DMS 273 (cell line): Measurements from ENCODE around the gene SGO1.

Experiments
- DNase-seq: peaks from one replicate; lab custom pipeline; 2025; ENCODE audit not compliant: unreplicated experiment; lab: John Stamatoyannopoulos, UW

Gene SGO1

GRCh38 chr3:20160230-20160629 lies 25.8 kb downstream of the SGO1 start:
- DNase-seq, result no peak

- no peak for DNase-seq
These were observed 31.1 kb downstream of the SGO1 start for GRCh38 chr3:20154928-20155327.

DNA sequence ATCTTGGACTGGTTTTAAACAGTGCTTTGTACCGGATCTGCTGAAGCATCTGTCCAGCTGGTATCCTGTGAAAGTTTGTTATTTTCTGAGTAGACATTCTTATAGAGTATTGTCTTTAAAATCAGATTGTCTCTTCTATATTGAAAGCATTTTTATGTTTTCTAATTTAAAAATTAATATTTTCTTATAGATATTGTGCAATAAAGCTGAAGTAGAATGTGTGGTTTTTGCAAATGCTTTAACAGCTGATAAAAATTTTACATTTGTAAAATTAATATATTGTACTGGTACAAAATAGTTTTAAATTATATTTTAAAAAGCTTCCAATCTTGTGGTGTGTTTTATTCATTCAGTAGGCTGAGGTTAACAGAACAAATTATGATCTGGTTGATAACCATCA lies 31.9 kb downstream of the SGO1 start:
- DNase-seq, result no peak

GRCh38 chr3:20148466-20148865 lies 37.5 kb downstream of the SGO1 start:
- no peak for DNase-seq

- peak; percentile 14 for DNase-seq
These were observed 38.6 kb downstream of the SGO1 start for GRCh38 chr3:20147361-20147760.

DNA sequence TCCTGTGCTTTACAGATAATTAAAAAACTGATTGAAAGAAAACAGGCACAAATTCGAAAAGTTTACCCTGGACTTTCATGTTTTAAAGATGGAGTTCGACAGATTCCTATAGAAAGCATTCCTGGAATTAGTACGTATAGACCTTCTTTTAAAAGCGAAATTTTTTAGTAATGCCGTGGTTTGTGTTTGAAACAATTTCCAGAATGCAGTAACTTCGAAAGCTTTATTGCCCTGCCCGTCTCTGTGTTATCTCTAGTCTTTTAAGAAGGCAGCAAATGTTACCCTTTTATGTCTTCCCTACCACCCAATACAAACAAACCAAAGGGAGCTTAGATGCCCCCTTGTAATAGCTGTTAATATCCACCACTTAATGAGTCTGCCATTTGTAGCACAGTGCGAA lies 39.7 kb downstream of the SGO1 start:
- no peak for DNase-seq

GRCh38 chr3:20145874-20146273 lies 40.1 kb downstream of the SGO1 start:
- no peak for DNase-seq

DNA sequence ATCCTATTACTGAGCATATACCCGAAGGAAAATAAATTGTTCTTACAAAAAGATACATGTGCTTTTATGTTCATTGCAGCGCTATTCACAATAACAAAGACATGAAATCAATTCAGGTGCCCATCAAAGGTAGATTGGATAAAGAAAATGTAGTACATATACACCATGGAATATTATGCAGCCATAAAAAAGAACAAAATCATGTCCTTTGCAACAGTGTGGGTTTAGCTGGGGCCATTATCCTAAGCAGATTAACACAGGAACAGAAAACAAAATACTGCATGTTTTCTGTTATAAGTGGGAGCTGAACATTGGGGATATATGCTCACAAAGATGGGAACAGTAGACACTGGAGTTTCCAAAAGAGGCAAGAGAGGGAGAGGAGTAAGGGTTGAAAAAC lies 42.5 kb downstream of the SGO1 start:
- DNase-seq, result no peak

- DNase-seq, result no peak
These were observed 43.5 kb downstream of the SGO1 start for GRCh38 chr3:20142517-20142916.

GRCh38 chr3:20141851-20142250 lies 44.2 kb downstream of the SGO1 start:
- no peak for DNase-seq

DNA sequence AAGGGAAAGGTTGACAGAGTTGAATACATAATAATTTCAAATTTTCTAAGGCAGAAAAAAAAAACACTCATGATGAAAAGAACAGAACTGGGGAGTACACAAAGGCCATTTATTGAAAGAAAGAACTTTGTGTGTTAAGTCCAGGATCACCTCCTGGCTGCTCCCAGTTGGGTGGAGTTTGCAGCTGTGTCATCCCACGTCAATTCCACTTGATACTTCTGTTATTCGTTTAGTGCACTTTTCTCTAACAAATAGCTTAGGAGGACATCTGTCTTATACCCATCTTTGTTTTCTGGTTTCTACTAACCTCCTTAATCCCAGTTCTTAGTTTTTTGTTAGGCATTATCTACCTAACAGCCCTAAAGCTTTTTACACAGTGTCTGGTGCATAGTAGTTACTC lies 44.7 kb downstream of the SGO1 start:
- DNase-seq, result no peak

GRCh38 chr3:20140881-20141280 lies 45.1 kb downstream of the SGO1 start:
- DNase-seq, result no peak

DNA sequence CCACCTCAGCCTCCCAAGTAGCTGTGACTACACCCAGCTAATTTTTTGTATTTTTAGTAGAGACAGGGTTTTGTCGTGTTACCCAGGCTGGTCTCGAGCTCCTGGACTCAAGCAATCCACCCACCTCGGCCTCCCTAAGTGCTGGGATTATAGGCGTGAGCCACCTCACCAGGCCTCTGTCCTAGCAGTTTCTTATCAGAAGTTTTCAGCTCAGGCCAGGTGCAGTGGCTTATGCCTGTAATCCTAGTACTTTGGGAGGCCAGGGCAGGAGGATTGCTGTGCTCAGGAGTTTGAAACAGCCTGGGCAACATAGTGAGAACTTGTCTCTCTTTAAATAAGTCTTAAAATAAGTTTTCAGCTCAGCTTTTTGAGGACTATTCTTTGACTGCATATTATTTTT lies 48.4 kb downstream of the SGO1 start:
- no peak for DNase-seq

DNA sequence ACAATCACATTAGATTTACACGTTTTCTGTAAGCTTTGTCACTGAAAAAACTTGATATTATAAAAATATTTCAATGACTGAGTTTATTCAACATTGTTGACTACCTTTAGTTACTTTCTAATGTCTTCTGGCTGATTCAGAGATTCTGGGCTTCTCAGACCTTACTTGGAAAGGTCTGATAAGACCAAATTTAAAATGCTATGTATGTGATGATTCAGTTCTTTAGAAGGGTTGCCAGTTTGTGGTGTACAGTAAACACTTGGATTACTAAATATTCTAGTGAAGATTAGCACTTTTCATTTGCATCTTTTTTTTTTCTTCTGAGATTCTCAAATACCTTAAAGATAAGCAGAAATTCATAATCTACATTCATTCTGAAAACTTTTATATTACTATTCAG lies 49.8 kb downstream of the SGO1 start:
- no peak for DNase-seq

DNA sequence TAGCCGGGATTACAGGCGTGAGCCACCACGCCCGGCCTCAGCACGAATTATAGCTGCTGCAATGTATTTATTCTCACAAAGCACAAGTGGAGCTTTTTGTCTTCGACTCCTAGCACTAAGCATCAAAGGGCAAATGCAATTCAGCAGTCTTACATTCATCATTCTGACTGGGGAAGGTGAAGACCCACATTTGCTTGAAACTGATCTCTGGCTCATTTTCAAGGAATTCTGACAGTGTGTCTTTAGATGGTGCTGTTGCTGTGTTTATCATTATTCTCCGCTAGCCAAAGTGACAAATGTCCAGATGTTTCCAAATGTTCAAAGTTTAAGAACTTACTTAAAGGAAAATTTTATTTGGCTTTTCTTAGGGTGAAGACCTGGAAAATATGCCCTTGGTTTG lies 55.9 kb downstream of the SGO1 start:
- peak; percentile 13 for DNase-seq

- no peak for DNase-seq
These were observed 57.6 kb downstream of the SGO1 start for GRCh38 chr3:20128358-20128757.

DNA sequence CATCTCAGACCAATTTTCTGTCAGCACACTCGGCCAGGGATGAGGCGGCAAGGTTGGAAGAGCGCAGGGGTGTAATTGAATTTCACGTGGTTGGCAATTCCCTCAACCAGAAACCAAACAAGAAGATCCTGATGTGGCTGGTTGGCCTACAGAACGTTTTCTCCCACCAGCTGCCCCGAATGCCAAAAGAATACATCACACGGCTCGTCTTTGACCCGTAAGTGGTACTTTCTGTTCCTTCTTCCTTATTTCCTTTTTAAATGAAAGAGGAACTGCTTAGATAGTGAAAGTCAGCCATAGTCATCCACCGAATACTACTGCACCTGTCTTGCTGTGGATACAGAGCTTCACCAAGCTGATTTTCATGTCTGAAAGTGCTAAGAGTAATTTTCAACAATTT lies 60.1 kb downstream of the SGO1 start:
- no peak for DNase-seq

DNA sequence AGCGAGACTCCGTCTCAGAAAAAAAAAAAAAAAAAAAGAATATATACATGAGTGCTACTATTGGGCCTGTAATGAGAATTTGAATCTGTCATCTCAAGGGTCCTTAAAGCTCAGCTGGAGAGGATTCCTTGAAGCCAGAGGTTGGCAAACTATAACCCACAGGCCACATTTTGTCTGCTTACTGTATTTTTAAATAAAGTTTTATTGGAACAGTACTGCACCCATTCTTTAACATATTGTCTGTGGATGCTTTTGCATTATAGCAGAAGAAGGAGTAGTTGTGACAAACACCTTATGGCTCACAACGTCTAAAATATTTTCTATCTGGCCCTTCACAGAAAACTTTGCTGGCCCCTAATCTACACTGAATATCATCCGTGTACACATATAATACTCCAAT lies 60.7 kb downstream of the SGO1 start:
- DNase-seq, result no peak

DNA sequence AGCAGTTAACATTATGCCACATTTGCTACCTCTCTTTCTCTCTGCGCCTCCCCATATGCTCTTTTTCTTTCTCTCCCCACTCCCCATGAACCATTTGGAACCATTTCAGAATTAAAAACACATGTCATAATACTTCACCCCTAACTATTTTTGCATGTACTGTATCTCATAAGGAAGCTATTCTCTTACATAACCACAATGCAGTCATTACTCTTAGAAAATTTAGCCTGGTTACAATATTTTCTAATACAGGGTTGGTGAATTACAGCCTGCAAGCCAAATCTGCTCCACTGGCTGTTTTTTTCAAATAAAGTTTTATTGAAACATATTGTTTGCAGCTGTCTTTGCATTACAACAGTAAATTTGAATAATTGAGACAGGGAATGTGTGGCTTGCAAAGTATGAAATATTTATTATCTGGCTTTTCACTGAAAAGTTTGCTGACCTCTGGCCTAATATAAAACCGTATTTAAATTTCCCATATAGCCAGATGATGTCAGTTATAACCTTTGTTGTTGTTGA lies 62.8 kb downstream of the SGO1 start:
- no peak for DNase-seq

GRCh38 chr3:20121088-20121487 lies 64.9 kb downstream of the SGO1 start:
- DNase-seq, result no peak
